Coronary artery (tissue), 2 donors: ENCODE results near the gene PUS10.

Experiments
- DNase-seq: peaks from one replicate; pipeline ENCODE4 v3.0.0-alpha.2; 2017; ENCODE audit warnings: low spot score
- H3K27ac ChIP-seq, 2 donors: fragments of 200-600 bp; sonication (generic); one replicate each; pipeline ENCODE4 v1.5.1; 2016 to 2019
- H3K4me3 ChIP-seq: fragments of 200-600 bp; sonication (generic); 2 replicates; pipeline ENCODE4 v1.5.1; 2016; ENCODE audit warnings: mild to moderate bottlenecking, moderate library complexity
- CTCF ChIP-seq: fragments of 200-600 bp; sonication (generic); IDR thresholded peaks from one replicate; pipeline ENCODE4 v1.5.1; 2019; ENCODE audit warnings: antibody characterized with exemption

The PUS10 gene

GRCh38 chr2:60979231-60979630 lies 38.8 kb downstream of the PUS10 start:
- Histone ChIP-seq H3K4me3 (no peak overlapping the region), H3K27ac (no peak overlapping the region)
- DNase-seq, result no peak
- TF ChIP-seq CTCF, result no peak

GRCh38 chr2:60977562-60977895 lies 40.5 kb downstream of the PUS10 start:
- no peak for TF ChIP-seq CTCF
- Histone ChIP-seq H3K4me3 (no peak overlapping the region), H3K27ac (no peak overlapping the region)
- no peak for DNase-seq

GRCh38 chr2:60976875-60977561 lies 41.0 kb downstream of the PUS10 start:
- Histone ChIP-seq H3K27ac (no peak overlapping the region), H3K4me3 (no peak overlapping the region)
- TF ChIP-seq CTCF, result no peak
- DNase-seq, result no peak

GRCh38 chr2:60976256-60976850 lies 41.7 kb downstream of the PUS10 start:
- no peak for TF ChIP-seq CTCF
- no peak for DNase-seq
- Histone ChIP-seq H3K27ac (no peak overlapping the region), H3K4me3 (no peak overlapping the region)

- no peak for TF ChIP-seq CTCF
- no peak overlapping the region for H3K4me3 ChIP-seq
- no peak for DNase-seq
- no peak overlapping the region for H3K27ac ChIP-seq
Observed at GRCh38 chr2:60974652-60975051, 43.4 kb downstream of the PUS10 start.

- no peak for TF ChIP-seq CTCF
Observed at GRCh38 chr2:60973705-60974104, 44.4 kb downstream of the PUS10 start.

More at GRCh38 chr2:60973705-60974104, 44.4 kb downstream of the PUS10 start:
- DNase-seq, result no peak
- H3K4me3 ChIP-seq, result no peak overlapping the region
- no peak overlapping the region for H3K27ac ChIP-seq
